NCI-H187 (cell line): Measurements from ENCODE around the gene HOXA6.

Source experiments
- DNase-seq, 2 experiments: peaks; one replicate each; lab custom pipeline; 2025; lab: John Stamatoyannopoulos, UW

Gene HOXA6

GRCh38 chr7:27161214-27161720, 13.7 kb upstream of the HOXA6 start:
- DNase-seq: no peak

- peak; percentile 53 to 71 for DNase-seq
Measured at GRCh38 chr7:27160546-27161213, 13.1 kb upstream of the HOXA6 start.

- DNase-seq: no peak
Measured at GRCh38 chr7:27160145-27160545, 12.6 kb upstream of the HOXA6 start.

- DNase-seq: no peak
Measured at GRCh38 chr7:27159266-27160144, 11.9 kb upstream of the HOXA6 start.

GRCh38 chr7:27158436-27159265, 11.1 kb upstream of the HOXA6 start:
- DNase-seq: no peak

GRCh38 chr7:27157702-27158431, 10.3 kb upstream of the HOXA6 start:
- DNase-seq: no peak

- DNase-seq: no peak
Measured at GRCh38 chr7:27156916-27157701, 9.5 kb upstream of the HOXA6 start.

GRCh38 chr7:27156508-27156898, 8.9 kb upstream of the HOXA6 start, which contains the start of gene HOXA7:
HOXA7 (minus strand) TSS chr7:27156675; CDS start chr7:27156545, 130 bp downstream.
- peak; percentile 30 to 46 for DNase-seq

- no peak for DNase-seq
Measured at GRCh38 chr7:27155816-27156507, 8.4 kb upstream of the HOXA6 start.

- no peak for DNase-seq
Measured at GRCh38 chr7:27154901-27155815, 7.6 kb upstream of the HOXA6 start.

- DNase-seq: no peak
Measured at GRCh38 chr7:27154369-27154768, 6.8 kb upstream of the HOXA6 start.

- no peak for DNase-seq
Measured at GRCh38 chr7:27153526-27153925, 6.0 kb upstream of the HOXA6 start.

- no peak for DNase-seq
Measured at GRCh38 chr7:27152816-27153442, 5.4 kb upstream of the HOXA6 start.

- no peak for DNase-seq
Measured at GRCh38 chr7:27151931-27152815, 4.6 kb upstream of the HOXA6 start, which contains the start of gene HOXA3. HOXA3 (minus strand) TSS chr7:27152583; CDS start chr7:27110640, 41,943 bp downstream.

GRCh38 chr7:27151341-27151930, 3.9 kb upstream of the HOXA6 start:
- DNase-seq: no peak

- peak; percentile 67 to 83 for DNase-seq
Measured at GRCh38 chr7:27150568-27151340, 3.2 kb upstream of the HOXA6 start.
